Subcutaneous adipose tissue (tissue), 4 donors: ENCODE data around the gene SENP2. TPM values are rescaled to one million over a fixed set of nuclear protein-coding genes. Genes with fewer than 3 reads are reported as not detected.

Source experiments
- total RNA-seq, 4 donors: library from RNA; depleted of rRNA; stranded (reverse); fragments of >200 nt; gene quantifications; one replicate each; pipeline ENCODE4 v1.1.0, GENCODE V29; 2016
- TF ChIP-seq, protein P1 (sequence below): fragments of 450-650 bp; IDR thresholded peaks from one replicate; pipeline ENCODE4 v1.5.1; 2016; ENCODE audit warnings: low read depth, mild to moderate bottlenecking, control low read depth, antibody characterized with exemption, moderate library complexity

The SENP2 gene
- total RNA-seq, 4 donors from 2014 or later = 31.4 to 48.6 (median 40.2) TPM

DNA sequence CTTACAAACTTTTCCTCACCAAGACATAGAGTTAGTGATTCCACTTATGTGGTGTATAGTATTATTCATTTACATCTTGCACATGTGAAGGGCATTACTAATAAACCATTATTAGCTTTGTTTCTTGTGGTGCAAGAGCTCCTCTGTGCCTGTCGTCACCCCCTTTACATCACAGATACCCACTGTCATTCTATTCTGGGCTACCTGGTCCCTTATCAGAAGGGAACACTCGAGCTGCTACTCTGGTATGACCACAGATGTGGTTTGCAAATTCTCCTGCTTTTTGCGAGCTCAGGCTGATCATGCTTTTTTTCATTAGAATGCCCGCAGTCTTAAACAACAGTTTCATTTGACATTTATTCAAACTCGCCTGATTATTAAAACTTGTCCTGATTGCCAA, 13.9 kb upstream of the SENP2 start:
- TF ChIP-seq, protein P1, sequence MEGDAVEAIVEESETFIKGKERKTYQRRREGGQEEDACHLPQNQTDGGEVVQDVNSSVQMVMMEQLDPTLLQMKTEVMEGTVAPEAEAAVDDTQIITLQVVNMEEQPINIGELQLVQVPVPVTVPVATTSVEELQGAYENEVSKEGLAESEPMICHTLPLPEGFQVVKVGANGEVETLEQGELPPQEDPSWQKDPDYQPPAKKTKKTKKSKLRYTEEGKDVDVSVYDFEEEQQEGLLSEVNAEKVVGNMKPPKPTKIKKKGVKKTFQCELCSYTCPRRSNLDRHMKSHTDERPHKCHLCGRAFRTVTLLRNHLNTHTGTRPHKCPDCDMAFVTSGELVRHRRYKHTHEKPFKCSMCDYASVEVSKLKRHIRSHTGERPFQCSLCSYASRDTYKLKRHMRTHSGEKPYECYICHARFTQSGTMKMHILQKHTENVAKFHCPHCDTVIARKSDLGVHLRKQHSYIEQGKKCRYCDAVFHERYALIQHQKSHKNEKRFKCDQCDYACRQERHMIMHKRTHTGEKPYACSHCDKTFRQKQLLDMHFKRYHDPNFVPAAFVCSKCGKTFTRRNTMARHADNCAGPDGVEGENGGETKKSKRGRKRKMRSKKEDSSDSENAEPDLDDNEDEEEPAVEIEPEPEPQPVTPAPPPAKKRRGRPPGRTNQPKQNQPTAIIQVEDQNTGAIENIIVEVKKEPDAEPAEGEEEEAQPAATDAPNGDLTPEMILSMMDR = no peak

DNA sequence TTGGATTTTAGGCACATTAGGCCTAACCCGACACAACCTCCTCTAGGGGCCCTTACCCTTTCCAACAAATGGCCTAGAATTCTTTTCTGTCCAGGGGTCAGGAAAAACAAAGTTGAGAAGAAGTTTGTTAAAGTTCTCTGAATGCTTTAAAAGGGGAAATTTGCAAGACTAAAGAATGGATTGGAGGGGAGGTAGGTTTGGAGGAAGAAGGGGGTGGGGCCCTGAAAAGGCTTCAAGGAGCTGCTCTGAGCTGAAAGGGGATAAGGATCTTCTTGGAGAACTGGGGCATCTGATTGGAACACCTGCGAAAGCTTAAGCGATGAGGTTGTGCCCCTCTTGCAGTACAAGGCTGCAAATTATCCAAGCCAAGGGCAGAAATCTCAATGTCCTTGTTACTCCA, 3.9 kb upstream of the SENP2 start:
- TF ChIP-seq, protein P1 = no peak

DNA sequence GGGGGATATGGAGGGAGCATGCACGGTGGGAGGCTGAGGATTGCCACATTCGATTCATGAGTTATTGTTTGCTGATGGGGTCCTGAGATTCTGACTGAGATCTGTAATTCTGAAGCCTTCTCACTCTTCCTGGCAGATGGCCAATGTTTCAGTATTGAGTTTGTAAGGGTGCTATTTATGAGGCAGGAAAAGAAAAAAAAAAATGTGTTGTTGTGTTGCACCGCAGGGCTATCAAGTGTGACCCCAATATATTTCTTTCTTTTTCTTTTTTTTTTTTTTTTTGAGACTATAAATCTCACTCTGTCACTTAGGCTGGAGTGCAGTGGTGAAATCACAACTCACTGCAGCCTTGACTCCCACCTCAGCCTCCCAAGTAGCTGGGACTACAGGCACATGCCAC, 3.2 kb upstream of the SENP2 start:
- TF ChIP-seq, protein P1 = no peak

DNA sequence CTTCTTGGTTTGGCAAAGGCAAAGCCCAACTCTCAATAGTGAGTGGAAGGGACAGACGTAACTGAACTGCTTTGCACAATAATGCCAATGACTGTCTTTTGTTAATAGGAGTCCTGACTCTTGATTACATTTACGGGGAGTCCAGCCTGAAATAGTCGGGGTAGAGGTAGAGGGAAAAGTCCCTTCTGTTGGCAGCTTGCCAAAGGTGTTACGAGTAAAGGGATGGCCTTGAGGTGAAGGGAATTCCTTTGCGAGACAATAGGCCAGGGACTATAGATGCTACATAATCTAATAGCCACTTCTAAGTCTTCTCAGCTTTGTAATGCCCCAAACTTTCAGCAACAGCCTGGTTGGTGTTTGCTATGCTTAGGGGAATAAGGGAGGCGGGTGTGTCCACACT, 2.2 kb upstream of the SENP2 start:
- TF ChIP-seq, protein P1 = no peak

DNA sequence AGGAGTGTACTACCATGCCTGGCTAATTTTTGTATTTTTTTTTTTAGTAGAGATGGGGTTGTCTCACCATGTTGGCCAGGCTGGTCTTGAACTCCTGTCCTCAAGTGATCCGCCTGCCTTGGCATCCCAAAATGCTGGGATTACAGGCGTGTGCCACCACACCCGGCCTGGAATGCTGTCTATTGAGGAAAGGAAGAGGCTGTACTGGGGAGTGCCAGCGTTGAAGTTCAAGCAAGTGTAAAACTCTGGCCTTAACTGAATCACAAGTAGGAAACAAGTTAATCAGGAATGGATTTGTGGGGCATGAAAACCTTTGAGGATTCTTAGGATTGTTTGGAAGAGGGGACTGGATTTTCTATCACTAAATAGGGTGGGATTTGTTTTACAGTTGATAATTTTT, 1.4 kb upstream of the SENP2 start:
- TF ChIP-seq, protein P1 = no peak

DNA sequence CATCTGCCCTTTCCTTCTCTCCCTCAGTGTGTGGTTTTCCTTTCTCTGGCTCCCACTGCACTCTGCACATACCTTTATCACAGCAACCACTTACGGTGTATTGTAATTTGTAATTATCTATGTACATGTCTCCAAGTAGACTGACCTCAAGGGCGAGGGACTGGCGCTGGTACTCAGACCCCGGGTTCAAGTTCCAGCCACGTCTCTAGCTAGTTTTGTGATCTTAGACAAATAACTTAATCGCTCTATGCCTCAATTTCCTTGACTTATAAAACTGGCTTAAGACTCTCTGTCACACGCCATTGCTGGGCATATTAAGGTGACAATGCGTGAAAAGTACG, 607 bp upstream of the SENP2 start:
- TF ChIP-seq, protein P1 = no peak

DNA sequence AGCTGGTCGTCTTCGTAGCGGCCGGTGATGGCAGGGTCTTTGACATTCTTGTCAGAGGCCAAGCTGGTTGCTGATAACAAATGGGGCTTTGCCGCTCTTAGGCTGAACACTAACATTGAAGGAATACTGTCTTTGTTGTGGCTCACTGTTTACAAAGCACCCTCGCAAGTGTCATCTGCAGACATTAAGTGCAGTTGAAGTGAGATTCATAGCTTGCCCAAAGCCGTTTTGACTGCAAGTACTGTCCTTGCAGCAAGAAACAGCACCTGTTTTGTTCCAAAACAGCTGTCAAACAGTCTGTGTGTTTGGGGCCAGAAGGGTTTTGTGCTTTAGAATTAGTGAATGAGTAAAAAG, 568 bp downstream of the SENP2 start:
- TF ChIP-seq, protein P1 = no peak

DNA sequence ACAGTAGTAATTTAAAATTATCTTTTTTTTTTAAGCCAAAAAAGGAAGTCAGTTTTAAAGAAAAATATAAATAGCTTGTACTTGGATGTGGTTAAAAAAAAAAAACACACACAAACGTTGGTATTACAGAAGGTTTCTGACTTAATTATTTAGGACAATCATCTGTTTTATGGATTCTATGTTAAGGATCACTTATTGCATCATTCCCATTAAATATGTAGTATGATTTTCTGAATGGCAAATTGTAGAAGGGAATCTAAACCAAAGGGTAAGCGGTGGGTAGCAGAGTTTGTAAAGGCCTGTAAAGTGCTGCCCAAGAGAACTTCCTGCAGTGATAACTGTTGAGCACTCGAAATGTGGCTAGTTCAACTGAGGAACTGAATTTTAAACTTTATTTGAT, 8.0 kb downstream of the SENP2 start:
- TF ChIP-seq, protein P1 = no peak
